GM21423 (cell line): ENCODE data around the gene EPAS1.

Experiments
- ATAC-seq: cut with Tn5 transposase; IDR thresholded peaks from one replicate; pipeline ENCODE4 v1.9.1; 2021; ENCODE audit warnings: mild to moderate bottlenecking, moderate library complexity; ENCODE audit not compliant: unreplicated experiment

EPAS1 gene

GRCh38 chr2:46380038-46380940, 83.1 kb downstream of the EPAS1 start:
- ATAC-seq, result no peak

- ATAC-seq, result no peak
Observed at GRCh38 chr2:46381263-46381849, 84.1 kb downstream of the EPAS1 start.

GRCh38 chr2:46381871-46382270, 84.7 kb downstream of the EPAS1 start:
- ATAC-seq, result no peak

- ATAC-seq, result no peak
Observed at GRCh38 chr2:46382331-46383112, 85.3 kb downstream of the EPAS1 start.

GRCh38 chr2:46383113-46383395, 85.8 kb downstream of the EPAS1 start:
- no peak for ATAC-seq

- ATAC-seq, result no peak
Observed at GRCh38 chr2:46383784-46384456, 86.7 kb downstream of the EPAS1 start.

GRCh38 chr2:46384457-46384815, 87.2 kb downstream of the EPAS1 start:
- no peak for ATAC-seq

- no peak for ATAC-seq
Observed at GRCh38 chr2:46385786-46386577, 88.8 kb downstream of the EPAS1 start.

- ATAC-seq, result no peak
Observed at GRCh38 chr2:46386763-46387162, 89.6 kb downstream of the EPAS1 start.

- no peak for ATAC-seq
Observed at GRCh38 chr2:46387292-46387691, 90.1 kb downstream of the EPAS1 start.

GRCh38 chr2:46387886-46388515, 90.8 kb downstream of the EPAS1 start:
- no peak for ATAC-seq

GRCh38 chr2:46388881-46389280, 91.7 kb downstream of the EPAS1 start:
- no peak for ATAC-seq

GRCh38 chr2:46389417-46389916, 92.3 kb downstream of the EPAS1 start:
- no peak for ATAC-seq

GRCh38 chr2:46390036-46390435, 92.8 kb downstream of the EPAS1 start:
- ATAC-seq, result no peak

GRCh38 chr2:46390901-46391395, 93.7 kb downstream of the EPAS1 start:
- no peak for ATAC-seq

- ATAC-seq, result no peak
Observed at GRCh38 chr2:46392561-46393346, 95.5 kb downstream of the EPAS1 start.

- ATAC-seq, result no peak
Observed at GRCh38 chr2:46393347-46393820, 96.2 kb downstream of the EPAS1 start.

- ATAC-seq, result no peak
Observed at GRCh38 chr2:46393865-46394264, 96.7 kb downstream of the EPAS1 start.
